ENCODE results near the gene STUM.
"Not testable (repeated sequence)": the region's sequence is repeated elsewhere in the genome, so short reads cannot be mapped to it uniquely, and the experiment has no call there.

STUM gene

DNA sequence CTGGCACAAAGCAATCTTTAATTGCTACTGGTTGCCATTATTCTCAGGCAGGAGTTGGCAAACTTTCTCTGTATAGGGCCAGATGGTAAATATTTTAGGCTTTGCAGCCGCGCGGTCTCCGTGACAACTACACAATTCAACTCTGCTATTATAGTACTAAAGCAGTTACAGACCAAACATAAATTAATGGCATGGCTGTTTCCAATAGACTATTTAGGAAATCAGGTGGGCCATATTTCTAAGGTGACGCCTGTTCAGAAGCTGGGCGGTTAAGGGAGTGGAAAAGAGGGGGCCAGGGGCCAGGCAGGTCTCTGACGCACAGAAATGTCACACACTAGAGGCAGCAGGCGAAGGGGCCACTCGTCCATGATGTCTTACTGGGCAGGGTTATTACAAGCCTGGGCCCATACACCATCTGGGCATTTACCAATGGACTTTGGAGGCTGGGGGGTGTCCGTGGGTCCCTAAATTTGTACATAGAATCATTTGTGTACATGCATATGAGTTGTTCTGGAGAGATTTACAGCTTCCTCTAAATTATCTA, 80.1 kb downstream of the STUM start:
- no peak for DNase-seq

DNA sequence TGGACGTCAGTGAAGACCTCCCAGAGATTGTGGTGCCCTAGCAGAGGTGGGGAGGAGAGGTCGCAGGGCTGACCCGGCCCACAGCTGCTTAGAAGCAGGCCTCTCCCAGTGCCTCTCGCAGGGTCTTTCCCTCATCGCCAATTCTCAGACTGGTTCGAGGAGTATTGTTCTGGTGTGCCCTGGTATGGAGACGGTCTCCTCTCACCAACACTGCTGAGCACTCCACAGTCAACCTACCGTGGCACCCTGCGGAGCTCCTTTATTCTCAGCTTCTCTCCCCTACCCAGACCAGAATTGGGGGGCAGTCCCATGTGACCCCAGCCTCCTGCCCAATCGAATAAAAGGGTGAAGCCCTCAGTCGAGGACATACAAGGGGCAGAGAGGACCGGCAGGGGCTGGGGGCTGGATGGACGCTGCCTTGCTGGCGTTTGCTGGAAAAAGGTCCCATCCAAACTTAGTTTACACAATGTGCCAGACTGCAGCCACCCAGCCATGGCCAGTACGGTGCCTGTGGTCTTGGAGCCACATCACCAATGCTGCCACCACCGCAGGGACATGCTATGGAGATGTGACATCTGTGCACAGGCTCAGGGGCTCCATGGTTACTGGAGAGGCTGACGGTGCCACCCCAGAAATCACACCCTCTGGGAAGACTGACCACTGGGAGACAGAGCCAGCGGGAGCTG, 80.8 kb downstream of the STUM start:
- DNase-seq, result no peak

DNA sequence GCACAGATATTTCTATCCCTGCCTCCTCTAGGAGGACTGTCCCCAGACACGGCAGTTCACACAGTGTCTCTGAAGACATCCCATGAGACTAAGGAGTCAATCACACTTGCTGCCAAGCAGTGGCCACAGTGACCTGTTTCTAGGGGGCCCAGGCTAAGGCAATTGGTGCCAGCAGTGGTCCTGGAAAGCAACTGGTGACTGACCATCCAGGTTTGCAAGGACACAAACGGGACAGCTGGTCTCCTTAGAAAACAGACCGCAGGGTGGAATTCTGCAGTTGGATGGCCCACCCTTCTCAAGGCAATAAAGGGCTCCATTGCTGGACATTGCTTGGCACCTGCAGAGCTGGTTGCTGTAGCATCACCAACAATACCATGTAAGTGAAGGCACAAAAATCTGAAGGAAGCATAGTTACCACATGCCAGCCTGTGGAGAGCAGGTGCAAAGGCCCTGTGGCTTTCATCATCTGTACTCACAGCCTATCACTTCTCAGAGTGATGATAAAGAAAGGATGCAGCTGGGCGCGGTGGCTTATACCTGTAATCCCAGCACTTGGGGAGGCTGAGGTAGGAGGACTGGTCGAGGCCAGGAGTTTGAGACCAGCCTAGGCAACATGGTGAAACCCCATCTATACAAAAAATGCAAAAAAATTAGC, 81.5 kb downstream of the STUM start:
- DNase-seq, result no peak

- no peak for DNase-seq
Observed at GRCh38 chr1:226630592-226630991, 82.0 kb downstream of the STUM start.

- DNase-seq, result no peak
Observed at GRCh38 chr1:226631229-226632000, 82.9 kb downstream of the STUM start.

GRCh38 chr1:226632169-226632879, 83.8 kb downstream of the STUM start:
- no peak for DNase-seq

GRCh38 chr1:226632922-226633351, 84.4 kb downstream of the STUM start:
- DNase-seq, result no peak

DNA sequence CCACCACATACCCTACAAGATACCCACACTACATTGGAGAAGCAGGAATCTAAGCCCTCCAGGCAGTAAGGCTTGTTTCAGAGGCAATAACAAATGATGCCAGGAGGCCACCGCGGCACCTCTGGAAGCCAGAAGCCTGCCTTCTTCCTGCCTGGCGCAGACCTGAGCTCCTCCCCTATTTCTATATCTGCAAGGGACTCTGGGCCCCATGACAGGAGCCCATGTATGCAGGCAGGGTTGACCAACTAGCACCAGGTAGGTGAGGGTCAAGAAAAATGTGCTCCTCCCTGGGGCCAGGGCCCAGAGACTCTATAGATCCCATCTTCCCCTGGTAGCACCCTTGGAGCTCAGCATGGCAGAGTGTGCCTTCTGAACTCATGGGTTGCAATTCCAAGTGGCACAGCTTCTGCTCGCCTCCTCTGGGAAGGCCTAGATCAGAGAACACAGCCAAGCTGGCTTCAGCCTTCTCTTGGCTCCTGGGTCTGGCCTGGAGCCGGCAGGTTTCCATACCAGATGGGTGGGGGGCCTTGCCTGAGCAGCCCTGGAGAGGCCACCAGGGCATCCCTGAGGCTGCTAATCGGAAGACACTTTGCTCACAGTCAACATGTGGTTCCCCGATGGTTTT, 85.1 kb downstream of the STUM start:
- no peak for DNase-seq

- no peak for DNase-seq
Observed at GRCh38 chr1:226634166-226634588, 85.6 kb downstream of the STUM start.

- DNase-seq, result no peak
Observed at GRCh38 chr1:226634611-226635246, 86.2 kb downstream of the STUM start.

DNA sequence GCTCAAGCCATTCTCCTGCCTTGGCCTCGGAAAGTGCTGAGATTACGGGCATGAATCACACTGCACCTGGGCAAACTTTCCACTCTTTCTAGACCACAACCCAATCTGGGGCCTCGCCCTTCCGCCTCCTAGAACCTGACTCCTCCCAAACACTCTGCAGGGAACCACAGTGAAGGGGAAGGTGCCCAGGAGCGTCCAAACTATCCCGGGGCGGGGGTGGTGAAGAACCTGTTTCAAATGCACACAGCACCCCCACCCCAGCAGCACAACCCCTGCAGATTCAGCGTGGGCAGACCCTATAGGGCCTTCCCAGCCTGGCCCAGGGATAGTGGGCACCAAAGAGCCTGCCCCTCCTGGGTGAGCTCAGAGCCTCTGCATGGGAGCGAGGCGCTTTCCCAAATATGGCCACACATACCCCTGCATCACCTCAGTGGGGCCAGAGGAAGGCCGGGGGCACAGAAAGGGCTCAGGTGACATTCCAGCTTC, 86.9 kb downstream of the STUM start:
- no peak for DNase-seq

DNA sequence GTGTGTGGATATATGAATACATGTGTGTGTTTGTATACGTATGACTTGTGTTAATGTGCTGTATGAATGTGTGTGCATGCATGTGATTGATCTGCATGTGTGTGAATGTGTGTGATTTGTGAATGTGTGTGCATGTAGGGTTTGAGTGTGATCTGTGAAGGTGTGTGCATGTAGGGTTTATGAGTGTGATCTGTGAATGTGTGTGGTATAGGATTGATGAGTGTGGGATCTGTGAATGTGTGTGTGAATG, 88.2 kb downstream of the STUM start:
- no peak for DNase-seq

GRCh38 chr1:226637147-226637935, 88.8 kb downstream of the STUM start:
- DNase-seq, result no peak

DNA sequence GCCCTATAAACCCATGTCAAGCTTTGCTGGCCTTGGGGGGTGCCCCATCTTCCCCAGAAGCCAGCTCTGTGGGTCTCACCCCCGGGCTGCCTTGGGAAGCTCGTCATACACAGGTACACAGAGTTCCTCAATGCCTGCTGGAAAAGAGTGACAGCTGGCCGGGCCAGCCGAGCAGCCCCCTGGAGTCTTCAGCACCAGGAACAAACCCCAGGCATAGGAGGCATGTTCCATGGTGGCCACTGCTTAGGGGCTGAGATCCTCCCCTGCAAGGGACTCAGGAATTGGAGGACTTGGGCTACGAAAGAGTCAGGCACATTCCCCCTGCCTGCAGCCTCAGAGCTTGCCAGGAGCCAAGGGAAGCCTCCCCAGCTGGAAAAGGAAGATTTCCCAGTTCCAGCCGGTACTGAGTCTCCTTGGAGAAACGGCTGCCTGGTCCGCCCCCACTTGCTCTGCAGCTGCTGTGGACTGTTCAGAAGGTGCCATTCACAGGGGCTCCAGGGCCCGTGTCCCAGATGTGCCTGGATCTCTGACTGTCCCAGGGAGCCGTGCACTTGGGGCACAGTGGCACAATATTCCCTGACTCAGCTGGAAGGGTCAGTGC, 89.5 kb downstream of the STUM start:
- DNase-seq, result no peak

DNA sequence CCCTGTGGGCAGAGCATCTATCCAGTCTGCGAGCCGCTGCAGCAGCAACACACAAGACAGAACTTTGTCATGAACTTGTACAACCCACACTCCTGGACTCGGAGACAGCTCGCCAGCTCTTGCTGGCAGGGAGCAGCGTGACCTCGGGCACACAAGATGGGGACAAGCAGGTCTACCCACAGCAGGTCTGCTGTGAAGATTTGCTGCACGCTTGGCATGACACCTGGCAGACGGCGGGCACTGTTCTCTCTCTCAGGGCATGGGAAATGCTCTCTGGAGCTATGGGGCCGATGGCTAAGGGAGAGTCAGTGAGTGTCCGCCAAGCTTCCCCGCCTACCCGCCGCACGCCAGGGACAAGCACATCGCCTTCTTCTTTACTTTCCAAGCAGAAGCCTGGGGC, 90.0 kb downstream of the STUM start:
- no peak for DNase-seq

DNA sequence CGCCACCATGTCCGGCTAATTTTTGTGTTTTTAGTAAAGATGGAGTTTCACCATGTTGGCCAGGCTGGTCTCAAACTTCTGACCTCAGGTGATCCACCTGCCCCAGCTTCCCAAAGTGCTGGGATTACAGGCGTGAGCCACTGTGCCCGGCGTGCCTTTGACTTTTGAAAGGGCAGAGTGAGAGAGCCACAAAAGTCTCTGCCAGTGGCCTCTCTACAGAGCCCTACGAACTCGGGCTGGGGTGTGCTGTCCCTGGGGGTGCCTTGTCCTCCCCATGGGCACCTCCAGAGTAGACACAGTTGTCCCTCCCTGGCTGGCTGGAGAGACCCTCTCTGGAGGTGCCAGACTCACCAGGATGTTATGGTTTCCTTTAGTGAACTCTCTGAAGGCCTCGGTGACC, 90.6 kb downstream of the STUM start:
- DNase-seq, result not testable (repeated sequence)

DNA sequence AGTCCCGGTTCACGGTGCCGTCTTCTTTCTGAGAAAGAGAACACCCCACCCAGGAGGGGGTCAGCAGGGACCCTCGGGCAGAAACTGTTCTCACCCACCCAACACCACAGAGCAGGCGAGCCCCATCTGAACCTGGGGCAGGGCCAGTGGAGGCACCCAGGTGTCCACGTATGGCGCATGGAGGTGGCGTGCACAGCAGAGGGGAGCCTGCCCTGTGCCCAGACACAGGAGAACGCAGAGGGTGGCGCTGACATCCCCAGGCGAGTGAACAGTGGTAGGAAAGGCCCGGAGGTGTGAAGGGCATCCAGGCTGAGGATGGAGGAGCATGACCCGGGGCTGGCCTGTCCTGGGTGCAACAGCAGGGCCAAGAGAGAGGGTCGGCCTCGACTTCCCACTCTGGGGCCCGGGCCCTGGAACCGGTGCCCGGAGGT, 91.1 kb downstream of the STUM start:
- DNase-seq, result no peak

DNA sequence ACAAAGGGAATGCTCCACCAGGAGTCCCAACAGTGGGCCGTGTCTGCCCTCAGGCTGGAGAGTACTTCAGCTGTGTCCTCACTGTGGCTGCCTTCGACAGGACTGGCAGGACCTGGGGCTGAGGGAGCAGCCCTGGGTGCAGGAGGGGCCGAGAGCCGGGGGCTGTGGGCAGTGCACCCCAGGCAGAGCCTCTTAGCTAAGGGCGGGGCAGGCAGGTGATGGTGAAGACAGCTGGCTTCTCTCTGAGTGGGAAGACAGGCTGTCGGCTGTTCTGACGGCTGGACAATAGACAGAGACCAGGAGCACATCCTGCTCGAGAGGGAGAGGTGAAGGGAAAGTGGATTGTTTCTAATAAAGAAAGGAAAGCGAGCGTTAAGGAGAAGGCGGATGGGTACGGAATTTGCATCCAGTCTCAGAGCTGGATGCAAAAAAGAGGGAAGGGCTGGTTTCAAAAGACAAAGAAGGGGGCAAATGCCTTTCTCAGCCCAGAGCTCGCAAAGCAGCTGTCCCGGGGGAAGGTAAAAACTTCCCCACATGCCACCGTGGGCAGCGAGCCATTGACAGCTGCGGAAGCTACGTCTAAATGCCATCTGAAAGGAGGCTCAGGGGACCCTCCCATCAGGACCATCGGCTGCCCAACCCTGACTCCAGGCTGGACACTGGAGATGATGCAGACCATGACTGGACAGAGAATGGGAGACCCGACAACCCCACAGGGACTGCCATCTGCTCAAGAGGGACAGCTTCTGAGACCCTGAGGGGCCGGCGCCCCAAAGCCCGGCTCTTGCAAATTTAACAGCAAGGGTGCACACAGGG, 92.0 kb downstream of the STUM start:
- peak; percentile 34 for DNase-seq

GRCh38 chr1:226641671-226642231, 93.2 kb downstream of the STUM start:
- no peak for DNase-seq

- DNase-seq, result no peak
Observed at GRCh38 chr1:226642421-226642820, 93.9 kb downstream of the STUM start.
